Measurements from ENCODE around the gene DRC7.

Gene DRC7

DNA sequence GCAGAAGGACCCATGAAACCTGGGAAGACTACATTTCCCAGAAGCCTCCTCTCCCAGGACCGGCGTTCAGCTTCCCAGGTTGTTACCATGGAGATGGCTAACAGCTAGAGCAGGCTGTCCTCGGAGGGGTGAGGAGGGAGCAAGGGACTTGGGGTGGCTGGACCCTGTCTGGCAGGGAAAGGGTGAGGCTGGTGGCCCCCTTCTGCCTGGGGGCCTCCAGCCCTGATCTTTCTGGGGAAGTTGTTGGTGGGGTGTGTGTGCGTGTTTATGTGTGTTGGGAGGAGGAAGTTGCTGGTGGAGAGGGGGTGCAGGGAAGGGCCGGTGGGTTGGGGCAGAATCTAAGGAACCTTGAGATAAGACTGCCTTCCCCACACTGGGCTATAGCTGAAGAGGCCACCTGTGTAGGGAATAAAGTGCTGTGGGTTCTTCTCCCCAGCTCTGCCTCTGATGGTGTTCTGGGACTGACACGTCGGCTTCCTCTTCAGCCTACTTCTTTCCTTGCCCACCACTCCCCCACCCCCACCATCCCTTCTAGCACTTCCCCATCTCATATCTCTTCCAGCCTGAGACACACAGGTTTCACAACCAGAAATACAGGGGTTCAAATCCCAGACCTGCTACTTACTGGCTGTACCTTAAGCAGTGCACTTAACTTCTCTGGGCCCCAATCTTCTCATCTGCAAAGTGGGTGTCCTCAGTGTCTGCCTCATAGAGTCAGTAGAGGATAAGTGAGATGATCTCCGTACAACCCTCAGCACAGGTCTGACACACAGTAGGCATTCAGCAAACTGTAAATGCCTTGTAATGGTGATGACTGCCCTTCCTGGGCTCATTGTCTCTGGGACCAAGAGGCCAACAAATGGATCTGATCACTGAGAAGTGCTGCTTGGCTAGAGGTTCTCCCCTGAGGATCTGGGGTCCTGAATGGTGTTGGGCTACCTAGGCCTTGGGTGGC is at the start of gene DRC7:
DRC7 (plus strand) TSS at position 82 of the 955 bp plus-strand sequence. CDS start 3,144 bp downstream, outside the sequence.
- POLR2A ChIA-PET, result no interaction called here
- peak; percentile 70 for DNase-seq (ENCODE audit: extremely low spot score)
- CTCF ChIA-PET, result no interaction called here

DNA sequence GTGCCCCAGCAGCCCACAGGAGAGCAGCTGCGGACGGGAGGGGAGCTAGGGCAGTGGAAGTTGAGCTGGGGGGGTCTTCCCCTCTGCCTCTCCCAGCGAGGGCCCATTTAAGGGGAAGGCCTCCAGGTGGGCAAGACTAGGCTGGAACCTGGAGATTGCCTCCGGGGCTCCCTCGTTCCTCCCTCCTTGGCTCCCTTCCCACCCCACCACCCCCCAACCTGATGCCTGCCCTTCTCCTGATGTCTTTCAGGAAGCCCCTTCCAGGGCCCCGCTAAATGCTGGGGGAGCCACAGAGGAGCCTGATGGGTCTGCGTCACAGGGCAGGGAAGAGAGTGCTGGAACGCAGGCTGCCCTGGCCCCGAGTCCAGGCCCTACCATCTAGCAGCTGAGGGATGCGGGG is 49.4 kb upstream of the DRC7 start:
- DNase-seq (ENCODE audit: extremely low spot score), result no peak
- ChIA-PET CTCF (interaction anchor here (0.6 kb wide), 1 partner anchor 159 kb away, joined by 3 read pairs; no protein-coding TSS in a partner anchor), POLR2A (no interaction called here)
- no peak for TF ChIP-seq SP1 (IDR thresholded peaks at IDR 0.05)

More for the DNA sequence above, at the start of gene DRC7:
- TF ChIP-seq SUZ12 (IDR thresholded peaks at IDR 0.05), result no peak
- no peak for TF ChIP-seq BHLHE40 (IDR thresholded peaks at IDR 0.05; ENCODE audit: borderline replicate concordance)
- no peak for TF ChIP-seq LEF1 (IDR thresholded peaks at IDR 0.05; ENCODE audit: borderline replicate concordance)
- no peak for TF ChIP-seq PKNOX1 (IDR thresholded peaks at IDR 0.05)
- no peak for TF ChIP-seq SP1 (IDR thresholded peaks at IDR 0.05)
- TF ChIP-seq FOXA1 (IDR thresholded peaks at IDR 0.05), result no peak

DNA sequence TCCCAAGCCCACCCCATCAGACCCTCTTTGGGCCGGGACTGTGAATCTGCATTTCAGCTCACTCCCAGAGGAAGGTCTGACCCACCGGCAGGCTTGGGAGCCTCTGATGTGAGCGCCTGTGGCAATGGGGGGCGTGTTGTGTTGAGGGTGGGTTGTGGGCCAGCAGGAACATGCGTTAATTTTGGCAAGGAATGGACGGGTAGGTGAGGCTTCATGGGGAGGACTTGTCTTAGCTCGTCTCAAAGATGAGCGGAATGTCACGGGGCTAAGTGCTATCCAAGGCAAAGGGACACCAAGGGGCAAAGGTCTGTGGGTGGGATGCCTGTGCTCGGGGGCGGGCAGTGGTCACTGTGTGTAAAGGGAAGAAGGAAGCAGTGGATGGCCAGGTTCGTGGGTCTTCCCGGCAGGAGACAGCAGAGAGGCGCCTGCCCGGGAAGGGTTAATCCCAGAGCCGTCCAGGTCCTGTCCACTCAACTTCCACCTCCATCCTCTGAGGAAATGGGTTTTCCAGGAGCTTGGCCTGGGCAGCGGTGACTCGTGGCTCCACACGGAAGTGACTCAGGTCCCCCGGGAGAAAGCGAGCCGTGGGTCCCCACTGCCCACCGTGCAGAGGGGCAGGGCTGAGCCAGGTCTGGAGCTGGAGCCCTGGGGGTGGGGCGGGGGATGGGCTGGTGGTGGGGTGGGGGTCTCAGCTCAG is 48.8 kb upstream of the DRC7 start:
- ChIA-PET POLR2A (no interaction called here), CTCF (interaction anchor here (0.6 to 5.2 kb wide), 2 partner anchors 69 to 158 kb away, joined by 3 to 21 read pairs; no protein-coding TSS in a partner anchor)
- no peak for DNase-seq (ENCODE audit: extremely low spot score)
- TF ChIP-seq PKNOX1 (IDR thresholded peaks at IDR 0.05) (no peak), LEF1 (IDR thresholded peaks at IDR 0.05; ENCODE audit: borderline replicate concordance) (no peak), FOXK2 (IDR thresholded peaks at IDR 0.05) (no peak), ELF4 (IDR thresholded peaks at IDR 0.05) (no peak), TARDBP (IDR thresholded peaks at IDR 0.05) (no peak), HDGF (IDR thresholded peaks at IDR 0.05; ENCODE audit: borderline replicate concordance) (no peak), BHLHE40 (IDR thresholded peaks at IDR 0.05; ENCODE audit: borderline replicate concordance) (no peak), ARNT (IDR thresholded peaks at IDR 0.05) (no peak), CTBP1 (IDR thresholded peaks at IDR 0.05; ENCODE audit: borderline replicate concordance) (no peak), SP1 (IDR thresholded peaks at IDR 0.05) (no peak), L3MBTL2 (conservative IDR thresholded peaks at IDR 0.05) (no peak), FOXA1 (IDR thresholded peaks at IDR 0.05) (no peak)

DNA sequence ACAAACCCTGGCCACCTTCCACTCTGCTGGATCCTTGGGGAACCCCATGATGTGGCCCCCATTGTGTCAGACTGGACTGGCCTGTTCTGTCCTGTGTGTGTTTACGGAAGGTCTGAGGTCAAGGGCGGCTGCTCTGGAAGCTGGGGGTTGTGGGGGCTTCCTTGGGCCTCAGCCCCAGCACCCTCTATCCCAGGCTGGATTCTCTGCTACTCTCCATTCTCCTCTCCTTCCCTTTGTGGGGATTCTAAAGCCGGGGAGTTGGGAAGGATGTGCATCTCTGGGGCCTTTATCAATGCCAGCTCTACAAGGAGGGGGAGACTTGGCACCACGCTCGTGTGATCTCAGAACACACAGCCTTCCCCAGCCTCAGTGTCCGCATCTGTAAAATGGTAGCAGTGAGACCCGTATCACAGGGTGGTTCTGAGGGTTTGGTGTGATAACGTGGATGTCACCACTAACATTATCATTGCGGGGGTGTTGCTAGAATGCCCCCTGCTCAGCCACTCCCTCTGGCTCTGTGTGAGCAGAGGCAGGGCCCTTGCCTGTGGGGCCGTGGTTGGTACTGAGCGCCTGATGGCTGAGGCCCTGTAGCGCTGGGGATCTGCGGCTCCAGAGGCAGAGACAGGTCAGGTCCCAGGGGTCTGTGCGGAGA is 48.1 kb upstream of the DRC7 start:
- no peak for DNase-seq (ENCODE audit: extremely low spot score)
- POLR2A ChIA-PET, result interaction anchor here (1.4 kb wide), 1 partner anchor 89 kb away, joined by 4 read pairs; the partner anchor contains the start of gene KATNB1
- CTCF ChIA-PET, result interaction anchor here (1.0 to 5.2 kb wide), 2 partner anchors 55 to 70 kb away, joined by 7 to 21 read pairs; no protein-coding TSS in a partner anchor
- no peak for TF ChIP-seq ZNF384 (IDR thresholded peaks at IDR 0.05)
- no peak for TF ChIP-seq LEF1 (IDR thresholded peaks at IDR 0.05; ENCODE audit: borderline replicate concordance)
- TF ChIP-seq SUZ12 (IDR thresholded peaks at IDR 0.05), result no peak
- no peak for TF ChIP-seq FOXA1 (IDR thresholded peaks at IDR 0.05)
- TF ChIP-seq CTBP1 (IDR thresholded peaks at IDR 0.05; ENCODE audit: borderline replicate concordance), result no peak
- no peak for TF ChIP-seq HDGF (IDR thresholded peaks at IDR 0.05; ENCODE audit: borderline replicate concordance)
- no peak for TF ChIP-seq ELF4 (IDR thresholded peaks at IDR 0.05)
- TF ChIP-seq ARNT (IDR thresholded peaks at IDR 0.05), result no peak
- no peak for TF ChIP-seq TARDBP (IDR thresholded peaks at IDR 0.05)
- no peak for TF ChIP-seq SP1 (IDR thresholded peaks at IDR 0.05)
- no peak for TF ChIP-seq PKNOX1 (IDR thresholded peaks at IDR 0.05)

DNA sequence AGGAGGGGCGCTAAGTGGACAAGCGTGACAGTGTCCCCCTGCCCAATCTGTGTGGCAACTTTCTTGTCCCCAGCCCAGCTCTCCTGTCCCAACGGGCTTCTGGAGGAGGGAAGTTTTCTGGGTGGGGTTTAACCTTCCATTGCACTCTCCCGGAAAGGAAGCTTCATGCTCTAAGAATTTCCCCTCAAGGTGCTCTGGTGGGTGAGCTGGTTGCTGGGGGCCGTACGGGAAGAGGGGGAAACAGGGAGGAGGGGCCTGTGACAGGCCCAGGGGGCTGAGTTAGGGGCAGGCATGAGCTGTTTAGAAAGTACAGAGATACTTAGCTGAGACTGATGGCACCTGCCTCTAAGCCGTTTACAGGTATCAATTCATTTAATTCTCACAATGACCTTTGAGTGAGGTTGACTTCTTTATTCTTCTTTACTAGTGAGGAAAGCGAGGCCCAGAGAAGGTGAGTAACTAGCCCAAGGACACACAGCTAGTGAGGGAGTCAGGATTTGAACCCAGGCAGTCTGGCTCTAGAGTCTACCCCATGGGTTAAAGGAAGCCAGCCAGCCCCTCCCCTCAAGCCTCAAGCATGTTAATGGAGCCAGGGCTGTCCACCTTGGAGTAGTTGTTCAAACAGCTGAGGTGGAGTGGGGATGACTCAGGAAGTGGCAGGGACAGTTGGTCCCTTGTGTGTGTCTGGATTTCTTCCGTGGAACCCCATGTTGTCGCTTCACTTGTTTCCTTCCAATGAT is 47.3 kb upstream of the DRC7 start:
- no peak for DNase-seq (ENCODE audit: extremely low spot score)
- TF ChIP-seq HDGF (IDR thresholded peaks at IDR 0.05; ENCODE audit: borderline replicate concordance) (no peak), ZNF384 (IDR thresholded peaks at IDR 0.05) (no peak), FOXM1 (IDR thresholded peaks at IDR 0.05; ENCODE audit: borderline replicate concordance) (no peak), ARNT (IDR thresholded peaks at IDR 0.05) (no peak)
- CTCF ChIA-PET, result interaction anchor here (1.0 to 5.2 kb wide), 3 partner anchors 10 to 71 kb away, joined by 7 to 21 read pairs (median 8); no protein-coding TSS in a partner anchor
- POLR2A ChIA-PET, result interaction anchor here (1.4 kb wide), 1 partner anchor 88 kb away, joined by 4 read pairs; the partner anchor contains the start of gene KATNB1
